D721Med (cell line): ENCODE measurements around the gene ADAM15.

Source experiments
- DNase-seq: peaks from one replicate; pipeline ENCODE4 v3.0.0; 2011; ENCODE audit warnings: low spot score; ENCODE audit not compliant: insufficient read length
- FAIRE-seq: peaks from 2 replicates; lab custom pipeline; 2011; peaks lifted over from hg19 to GRCh38; lab: Jason Lieb, UNC
- TF ChIP-seq, protein P1 (sequence below): IDR thresholded peaks from 2 replicates; pipeline ENCODE4 v1.5.1; 2012; ENCODE audit warnings: mild to moderate bottlenecking, control low read depth; ENCODE audit not compliant: insufficient read depth; ENCODE audit errors: missing control alignments

ADAM15 gene

DNA sequence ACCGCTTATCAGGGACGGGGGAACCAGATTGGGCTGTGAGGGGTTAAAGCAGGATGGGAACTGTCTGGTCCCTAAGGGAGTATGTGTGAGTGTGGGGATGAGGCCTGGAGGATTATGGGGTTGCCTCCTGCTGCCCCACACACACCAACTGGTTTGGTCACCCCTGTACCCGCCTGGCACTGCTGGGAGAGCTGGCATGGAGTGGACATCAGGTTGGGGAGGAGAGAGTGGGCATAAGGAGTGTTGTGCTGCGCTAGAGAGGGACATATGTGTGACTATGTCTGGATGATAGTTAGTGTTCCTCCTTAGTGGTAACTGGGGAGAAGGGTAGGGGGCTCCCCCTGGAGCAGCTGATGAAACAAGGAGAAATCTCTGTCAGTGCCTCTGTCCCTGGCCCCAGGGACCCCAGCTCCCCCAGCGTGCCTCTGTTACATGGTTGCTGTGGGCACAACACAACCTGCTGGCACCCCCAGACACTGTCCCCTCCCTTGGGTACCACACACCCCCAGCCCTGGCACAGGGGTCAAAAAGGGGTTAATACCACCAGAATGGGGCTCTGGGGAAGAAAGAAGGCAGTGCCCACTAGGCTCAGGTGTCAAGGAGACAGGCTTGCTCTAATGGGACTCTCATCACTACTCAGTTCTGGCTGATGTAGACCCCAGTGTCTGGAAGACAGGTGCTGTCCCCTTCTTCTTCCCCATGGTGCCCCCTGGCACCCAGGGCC is 46.6 kb upstream of the ADAM15 start:
- no peak for FAIRE-seq
- TF ChIP-seq, protein P1, sequence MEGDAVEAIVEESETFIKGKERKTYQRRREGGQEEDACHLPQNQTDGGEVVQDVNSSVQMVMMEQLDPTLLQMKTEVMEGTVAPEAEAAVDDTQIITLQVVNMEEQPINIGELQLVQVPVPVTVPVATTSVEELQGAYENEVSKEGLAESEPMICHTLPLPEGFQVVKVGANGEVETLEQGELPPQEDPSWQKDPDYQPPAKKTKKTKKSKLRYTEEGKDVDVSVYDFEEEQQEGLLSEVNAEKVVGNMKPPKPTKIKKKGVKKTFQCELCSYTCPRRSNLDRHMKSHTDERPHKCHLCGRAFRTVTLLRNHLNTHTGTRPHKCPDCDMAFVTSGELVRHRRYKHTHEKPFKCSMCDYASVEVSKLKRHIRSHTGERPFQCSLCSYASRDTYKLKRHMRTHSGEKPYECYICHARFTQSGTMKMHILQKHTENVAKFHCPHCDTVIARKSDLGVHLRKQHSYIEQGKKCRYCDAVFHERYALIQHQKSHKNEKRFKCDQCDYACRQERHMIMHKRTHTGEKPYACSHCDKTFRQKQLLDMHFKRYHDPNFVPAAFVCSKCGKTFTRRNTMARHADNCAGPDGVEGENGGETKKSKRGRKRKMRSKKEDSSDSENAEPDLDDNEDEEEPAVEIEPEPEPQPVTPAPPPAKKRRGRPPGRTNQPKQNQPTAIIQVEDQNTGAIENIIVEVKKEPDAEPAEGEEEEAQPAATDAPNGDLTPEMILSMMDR: no peak
- DNase-seq: no peak

GRCh38 chr1:155005076-155006011 is 45.8 kb upstream of the ADAM15 start:
- TF ChIP-seq, protein P1: no peak
- DNase-seq: no peak
- FAIRE-seq: no peak

GRCh38 chr1:155006601-155007101 is 44.5 kb upstream of the ADAM15 start:
- TF ChIP-seq, protein P1: no peak
- FAIRE-seq: no peak
- no peak for DNase-seq

GRCh38 chr1:155007251-155007828 is 43.8 kb upstream of the ADAM15 start:
- DNase-seq (no peak), FAIRE-seq (no peak)
- TF ChIP-seq, protein P1: no peak

GRCh38 chr1:155008015-155008941 is 42.8 kb upstream of the ADAM15 start:
- TF ChIP-seq, protein P1: no peak
- no peak for FAIRE-seq
- DNase-seq: no peak

DNA sequence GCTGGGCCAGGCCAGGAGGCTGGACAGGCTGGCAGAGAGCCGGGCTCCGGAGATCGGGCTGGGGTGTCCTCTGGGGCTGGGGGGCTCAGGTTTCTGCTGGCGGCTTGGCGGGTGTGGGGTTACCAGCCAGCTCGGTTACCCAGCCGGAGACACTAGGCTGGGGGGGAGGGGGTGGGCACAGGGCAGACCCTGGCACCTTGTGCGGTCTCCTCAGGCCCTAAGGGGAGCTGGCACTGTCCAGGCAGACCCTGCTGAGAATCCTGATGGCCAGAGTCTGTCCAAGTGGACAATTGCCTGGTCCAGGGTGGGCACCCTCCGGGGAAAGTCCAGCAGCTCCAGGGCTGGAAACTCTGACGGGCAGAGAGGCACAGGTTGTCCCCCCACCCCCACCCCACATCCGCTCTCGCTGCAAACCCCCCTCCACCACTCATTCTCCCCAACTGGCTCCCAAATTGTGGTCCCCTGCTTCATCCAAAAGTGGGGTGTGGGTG is 41.9 kb upstream of the ADAM15 start:
- DNase-seq (no peak), FAIRE-seq (no peak)
- TF ChIP-seq, protein P1: no peak
